Gastrocnemius medialis (tissue), 4 donors: ENCODE data around the gene G6PC3. TPM values are rescaled to one million over a fixed set of nuclear protein-coding genes. Genes with fewer than 3 reads are reported as not detected.
A peak's percentile ranks its signal among the peaks of the same experiment; 100 is the strongest.

Experiments
- ATAC-seq, 2 donors: fragments of 150-250 bp; one replicate each; pipeline ENCODE4 v1.9.1; 2016
- DNase-seq, 2 donors: peaks; one replicate each; pipeline ENCODE4 v3.0.0-alpha.2; 2019
- H3K27ac ChIP-seq, 4 donors: fragments of 200-600 bp; sonication (generic); 1 replicate in 1 of 4; 2 replicates in 3 of 4; pipeline ENCODE4 v1.5.1; 2016 to 2018; ENCODE audit warnings: mild to moderate bottlenecking in 2 of 4, moderate library complexity in 1 of 4
- H3K27me3 ChIP-seq, 3 donors: fragments of 200-600 bp; sonication (generic) in 2 of 3; 1 replicate in 1 of 3; 2 replicates in 2 of 3; pipeline versions ENCODE4 v1.5.1 to v1.6.0; 2016 to 2019; ENCODE audit warnings: mild to moderate bottlenecking in 1 of 3, moderate library complexity in 1 of 3
- H3K36me3 ChIP-seq, 2 donors: fragments of 200-600 bp; sonication (generic) in 1 of 2; one replicate each; pipeline ENCODE4 v1.5.1; 2017 to 2018
- H3K4me1 ChIP-seq, 2 donors: fragments of 200-600 bp; sonication (generic) in 1 of 2; one replicate each; pipeline ENCODE4 v1.5.1; 2016 to 2017; ENCODE audit warnings: mild to moderate bottlenecking in 2 of 2
- H3K4me3 ChIP-seq, 4 donors: fragments of 200-600 bp; sonication (generic) in 3 of 4; 1 replicate in 1 of 4; 2 replicates in 3 of 4; pipeline ENCODE4 v1.5.1; 2016 to 2019; ENCODE audit warnings: mild to moderate bottlenecking in 2 of 4
- H3K9me3 ChIP-seq, 3 donors: fragments of 200-600 bp; sonication (generic) in 2 of 3; 1 replicate in 1 of 3; 2 replicates in 2 of 3; pipeline ENCODE4 v1.5.1; 2016 to 2019
- POLR2A ChIP-seq, 2 donors: fragments of 450-650 bp; IDR thresholded peaks; one replicate each; pipeline ENCODE4 v1.6.1; 2017; ENCODE audit warnings: antibody characterized with exemption in 2 of 2, mild to moderate bottlenecking in 2 of 2, moderate library complexity in 2 of 2
- in situ Hi-C, 4 donors: fragments of 200-750 bp; cut with MboI; loops; one replicate each; pipeline versions ENCODE4 v1.15.0 to v1.8.0; 2017; ENCODE audit warnings: low sequenced_read_pairs in 4 of 4
- intact Hi-C: fragments of 100-400 bp; cut with DNase I; formaldehyde crosslinking; loops from one replicate; pipeline ENCODE4 v1.15.1; 2023; ENCODE audit warnings: low total_unique reads
- total RNA-seq, 4 donors: library from RNA; depleted of rRNA; stranded (reverse); fragments of >200 nt; gene quantifications; one replicate each; pipeline versions ENCODE4 v1.1.0 to v1.2.3, GENCODE V29; 2016
- TF ChIP-seq, protein P1 (sequence below), 5 experiments: fragments of 450-650 bp in 3 of 5; fragments of 200-600 bp in 2 of 5; sonication (generic) in 2 of 5; IDR thresholded peaks in 4 of 5; conservative IDR thresholded peaks in 1 of 5; 1 replicate in 4 of 5; 2 replicates in 1 of 5; pipeline ENCODE4 v1.5.1; 2016 to 2019; ENCODE audit warnings: antibody characterized with exemption in 5 of 5, mild to moderate bottlenecking in 3 of 5, moderate library complexity in 3 of 5

G6PC3 gene
- total RNA-seq, 4 donors from 2014 or later: 30.5 to 40.5 (median 36.4) TPM

GRCh38 chr17:44075598-44076293 lies 5.2 kb downstream of the G6PC3 start:
- intact Hi-C loops: no loop called here
- Histone ChIP-seq H3K27ac (peak overlapping the region; percentile 62 to 96 (median 68)), H3K27me3 (no peaks in the 10 kb centered on the region), H3K4me1 (peaks cover 23 to 30% of the 10 kb centered on the region in 2 donors), H3K36me3 (peaks cover 0 to 52% of the 10 kb centered on the region in 2 donors), H3K4me3 (no peak overlapping the region), H3K9me3 (no peaks in the 10 kb centered on the region)
- no peak for TF ChIP-seq POLR2A (IDR thresholded peaks at IDR 0.05)
- TF ChIP-seq, protein P1, sequence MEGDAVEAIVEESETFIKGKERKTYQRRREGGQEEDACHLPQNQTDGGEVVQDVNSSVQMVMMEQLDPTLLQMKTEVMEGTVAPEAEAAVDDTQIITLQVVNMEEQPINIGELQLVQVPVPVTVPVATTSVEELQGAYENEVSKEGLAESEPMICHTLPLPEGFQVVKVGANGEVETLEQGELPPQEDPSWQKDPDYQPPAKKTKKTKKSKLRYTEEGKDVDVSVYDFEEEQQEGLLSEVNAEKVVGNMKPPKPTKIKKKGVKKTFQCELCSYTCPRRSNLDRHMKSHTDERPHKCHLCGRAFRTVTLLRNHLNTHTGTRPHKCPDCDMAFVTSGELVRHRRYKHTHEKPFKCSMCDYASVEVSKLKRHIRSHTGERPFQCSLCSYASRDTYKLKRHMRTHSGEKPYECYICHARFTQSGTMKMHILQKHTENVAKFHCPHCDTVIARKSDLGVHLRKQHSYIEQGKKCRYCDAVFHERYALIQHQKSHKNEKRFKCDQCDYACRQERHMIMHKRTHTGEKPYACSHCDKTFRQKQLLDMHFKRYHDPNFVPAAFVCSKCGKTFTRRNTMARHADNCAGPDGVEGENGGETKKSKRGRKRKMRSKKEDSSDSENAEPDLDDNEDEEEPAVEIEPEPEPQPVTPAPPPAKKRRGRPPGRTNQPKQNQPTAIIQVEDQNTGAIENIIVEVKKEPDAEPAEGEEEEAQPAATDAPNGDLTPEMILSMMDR (IDR thresholded peaks at IDR 0.05 in 4 of 5, conservative IDR thresholded peaks at IDR 0.05 in 1 of 5): no peak
- no peak for ATAC-seq
- in situ Hi-C loops: no loop called here
- DNase-seq: no peak

- ATAC-seq (no peak), DNase-seq (no peak)
- in situ Hi-C loops (no loop called here), intact Hi-C loops (no loop called here)
- Histone ChIP-seq H3K27ac (peak overlapping the region; percentile 14 to 68 (median 54)), H3K4me3 (no peak overlapping the region), H3K36me3 (peaks cover 0 to 62% of the 10 kb centered on the region in 2 donors), H3K27me3 (no peaks in the 10 kb centered on the region), H3K4me1 (peaks cover 15 to 19% of the 10 kb centered on the region in 2 donors), H3K9me3 (no peaks in the 10 kb centered on the region)
- TF ChIP-seq, protein P1 (IDR thresholded peaks at IDR 0.05 in 4 of 5, conservative IDR thresholded peaks at IDR 0.05 in 1 of 5): no peak
- TF ChIP-seq POLR2A (IDR thresholded peaks at IDR 0.05): no peak
These were observed 6.4 kb downstream of the G6PC3 start for GRCh38 chr17:44076716-44077594.

GRCh38 chr17:44077595-44077909 lies 7.0 kb downstream of the G6PC3 start:
- no peak for ATAC-seq
- TF ChIP-seq POLR2A (IDR thresholded peaks at IDR 0.05): no peak
- TF ChIP-seq, protein P1 (IDR thresholded peaks at IDR 0.05 in 4 of 5, conservative IDR thresholded peaks at IDR 0.05 in 1 of 5): no peak
- Histone ChIP-seq H3K9me3 (no peaks in the 10 kb centered on the region), H3K27ac (peak overlapping the region in 3 of 4 donors; percentile 14 to 67 (median 42)), H3K4me3 (no peak overlapping the region), H3K4me1 (peaks cover 14 to 18% of the 10 kb centered on the region in 2 donors), H3K27me3 (no peaks in the 10 kb centered on the region), H3K36me3 (peaks cover 0 to 68% of the 10 kb centered on the region in 2 donors)
- intact Hi-C loops (no loop called here), in situ Hi-C loops (no loop called here)
- DNase-seq: no peak

GRCh38 chr17:44078412-44078811 lies 7.9 kb downstream of the G6PC3 start:
- in situ Hi-C loops (no loop called here), intact Hi-C loops (no loop called here)
- Histone ChIP-seq H3K27ac (no peak overlapping the region), H3K27me3 (no peaks in the 10 kb centered on the region), H3K4me3 (no peak overlapping the region), H3K9me3 (no peaks in the 10 kb centered on the region), H3K4me1 (peaks cover 13 to 14% of the 10 kb centered on the region in 2 donors), H3K36me3 (peaks cover 0 to 77% of the 10 kb centered on the region in 2 donors)
- ATAC-seq (no peak), DNase-seq (no peak)
- TF ChIP-seq, protein P1 (IDR thresholded peaks at IDR 0.05 in 4 of 5, conservative IDR thresholded peaks at IDR 0.05 in 1 of 5): no peak
- no peak for TF ChIP-seq POLR2A (IDR thresholded peaks at IDR 0.05)
